Measurements from ENCODE around the gene SYS1. TPM values are rescaled to one million over a fixed set of nuclear protein-coding genes. Genes with fewer than 3 reads are reported as not detected.

Gene SYS1
- total RNA-seq, 6 donors from 2014 or later, result 31.0 to 61.4 (median 50.7) TPM

DNA sequence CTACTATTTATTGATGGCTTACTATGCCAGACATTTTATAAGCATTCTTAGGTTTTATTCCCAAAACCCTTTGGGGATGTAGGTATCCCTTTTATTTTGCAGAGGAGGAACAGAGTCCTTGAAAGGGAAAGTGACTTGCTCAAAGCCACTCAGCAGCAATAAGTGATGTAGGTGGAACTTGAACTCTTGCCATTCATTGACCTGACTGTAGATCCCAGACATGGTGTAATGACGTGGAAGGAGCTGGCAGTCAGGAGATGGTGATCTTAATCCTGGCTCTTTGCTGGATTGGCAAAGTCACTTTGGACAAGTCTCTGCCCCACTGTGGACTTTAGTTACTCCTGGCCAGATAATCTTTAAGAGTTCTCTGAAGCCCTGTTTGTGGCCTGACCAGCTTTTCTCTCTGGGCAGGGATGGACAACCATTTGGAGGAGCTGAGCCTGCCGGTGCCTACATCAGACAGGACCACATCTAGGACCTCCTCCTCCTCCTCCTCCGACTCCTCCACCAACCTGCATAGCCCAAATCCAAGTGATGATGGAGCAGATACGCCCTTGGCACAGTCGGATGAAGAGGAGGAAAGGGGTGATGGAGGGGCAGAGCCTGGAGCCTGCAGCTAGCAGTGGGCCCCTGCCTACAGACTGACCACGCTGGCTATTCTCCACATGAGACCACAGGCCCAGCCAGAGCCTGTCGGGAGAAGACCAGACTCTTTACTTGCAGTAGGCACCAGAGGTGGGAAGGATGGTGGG lies 46.7 kb downstream of the SYS1 start:
- Histone ChIP-seq H3K27me3 (no peaks in the 10 kb centered on the region), H3K27ac (no peak overlapping the region), H3K36me3 (peaks cover 0 to 39% (median 14%) of the 10 kb centered on the region in 4 donors), H3K4me3 (no peak overlapping the region), H3K4me1 (peaks cover 13 to 18% (median 15%) of the 10 kb centered on the region in 4 donors), H3K9me3 (no peaks in the 10 kb centered on the region)
- ATAC-seq (ENCODE audit: low FRiP score in 2 of 2) (no peak), DNase-seq (no peak)
- WGBS, 2 donors, result 90 to 92% methylated on average over 7 of the region's 7 CpGs
- TF ChIP-seq POLR2AphosphoS5 (IDR thresholded peaks at IDR 0.05), result no peak
- no peak for TF ChIP-seq EP300 (IDR thresholded peaks at IDR 0.05)
- TF ChIP-seq, protein P1, sequence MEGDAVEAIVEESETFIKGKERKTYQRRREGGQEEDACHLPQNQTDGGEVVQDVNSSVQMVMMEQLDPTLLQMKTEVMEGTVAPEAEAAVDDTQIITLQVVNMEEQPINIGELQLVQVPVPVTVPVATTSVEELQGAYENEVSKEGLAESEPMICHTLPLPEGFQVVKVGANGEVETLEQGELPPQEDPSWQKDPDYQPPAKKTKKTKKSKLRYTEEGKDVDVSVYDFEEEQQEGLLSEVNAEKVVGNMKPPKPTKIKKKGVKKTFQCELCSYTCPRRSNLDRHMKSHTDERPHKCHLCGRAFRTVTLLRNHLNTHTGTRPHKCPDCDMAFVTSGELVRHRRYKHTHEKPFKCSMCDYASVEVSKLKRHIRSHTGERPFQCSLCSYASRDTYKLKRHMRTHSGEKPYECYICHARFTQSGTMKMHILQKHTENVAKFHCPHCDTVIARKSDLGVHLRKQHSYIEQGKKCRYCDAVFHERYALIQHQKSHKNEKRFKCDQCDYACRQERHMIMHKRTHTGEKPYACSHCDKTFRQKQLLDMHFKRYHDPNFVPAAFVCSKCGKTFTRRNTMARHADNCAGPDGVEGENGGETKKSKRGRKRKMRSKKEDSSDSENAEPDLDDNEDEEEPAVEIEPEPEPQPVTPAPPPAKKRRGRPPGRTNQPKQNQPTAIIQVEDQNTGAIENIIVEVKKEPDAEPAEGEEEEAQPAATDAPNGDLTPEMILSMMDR (IDR thresholded peaks at IDR 0.05), result no peak
- TF ChIP-seq POLR2A (IDR thresholded peaks at IDR 0.05), result no peak

DNA sequence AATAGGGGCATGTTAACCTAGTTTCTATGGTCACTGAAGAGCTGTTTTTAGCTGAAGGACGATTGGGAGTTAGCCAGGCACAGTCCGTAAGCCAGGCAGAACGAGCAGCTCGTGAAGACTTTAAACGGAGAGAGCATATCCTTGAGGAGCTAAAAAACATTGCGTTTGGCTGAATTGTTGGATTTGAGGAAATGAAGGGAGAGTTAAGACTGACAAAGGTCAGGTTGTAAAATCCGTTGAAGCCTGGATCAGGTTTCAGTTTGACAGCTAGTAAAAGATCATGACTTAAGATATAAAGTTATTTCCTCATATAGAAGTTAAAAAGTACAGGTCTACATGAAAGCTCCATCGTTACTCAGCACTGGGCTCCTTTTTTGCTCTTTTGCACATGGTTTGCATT lies 47.9 kb downstream of the SYS1 start:
- Histone ChIP-seq H3K27ac (no peak overlapping the region), H3K4me3 (no peak overlapping the region), H3K9me3 (no peaks in the 10 kb centered on the region), H3K4me1 (peaks cover 15 to 18% (median 17%) of the 10 kb centered on the region in 4 donors), H3K27me3 (no peaks in the 10 kb centered on the region), H3K36me3 (peaks cover 0 to 39% (median 14%) of the 10 kb centered on the region in 4 donors)
- TF ChIP-seq POLR2AphosphoS5 (IDR thresholded peaks at IDR 0.05), result no peak
- TF ChIP-seq EP300 (IDR thresholded peaks at IDR 0.05), result no peak
- TF ChIP-seq POLR2A (IDR thresholded peaks at IDR 0.05), result no peak
- TF ChIP-seq, protein P1 (IDR thresholded peaks at IDR 0.05), result no peak
- DNase-seq (no peak), ATAC-seq (ENCODE audit: low FRiP score in 2 of 2) (no peak)
- 78 to 88% methylated on average over 8 of the region's 8 CpGs for WGBS, 2 donors

DNA sequence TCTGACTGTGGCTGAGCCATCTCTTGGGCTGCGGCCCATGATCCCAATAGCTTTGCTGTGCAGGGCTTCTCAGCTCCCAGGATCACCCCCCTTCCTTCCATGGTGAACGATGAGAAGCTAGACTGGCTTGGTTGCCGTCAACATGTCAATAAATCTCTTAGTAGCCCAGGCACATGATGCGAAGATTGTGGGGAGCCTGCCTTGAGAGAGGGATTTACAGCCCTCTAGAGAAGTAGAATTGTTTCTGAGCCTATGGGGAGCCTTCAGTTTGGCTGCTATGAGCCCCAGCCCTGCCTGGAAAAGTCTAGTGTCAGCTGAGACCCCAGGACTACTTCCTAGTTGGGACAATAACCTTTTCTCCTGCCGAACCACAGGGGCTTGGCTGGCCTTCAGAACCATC lies 49.7 kb downstream of the SYS1 start:
- H3K4me1 ChIP-seq, result peaks cover 20 to 30% (median 24%) of the 10 kb centered on the region in 4 donors
- ATAC-seq (ENCODE audit: low FRiP score in 2 of 2), result no peak
- no peak for DNase-seq
- H3K27ac ChIP-seq, result no peak overlapping the region
- WGBS, 2 donors, result 79 to 83% methylated on average over 5 of the region's 5 CpGs
- H3K4me3 ChIP-seq, result no peak overlapping the region
- TF ChIP-seq POLR2A (IDR thresholded peaks at IDR 0.05), result no peak
- TF ChIP-seq EP300 (IDR thresholded peaks at IDR 0.05), result no peak
- TF ChIP-seq, protein P1 (IDR thresholded peaks at IDR 0.05), result no peak
- no peak for TF ChIP-seq POLR2AphosphoS5 (IDR thresholded peaks at IDR 0.05)
- peaks cover 0 to 39% (median 14%) of the 10 kb centered on the region in 4 donors for H3K36me3 ChIP-seq
- no peaks in the 10 kb centered on the region for H3K9me3 ChIP-seq
- no peaks in the 10 kb centered on the region for H3K27me3 ChIP-seq

DNA sequence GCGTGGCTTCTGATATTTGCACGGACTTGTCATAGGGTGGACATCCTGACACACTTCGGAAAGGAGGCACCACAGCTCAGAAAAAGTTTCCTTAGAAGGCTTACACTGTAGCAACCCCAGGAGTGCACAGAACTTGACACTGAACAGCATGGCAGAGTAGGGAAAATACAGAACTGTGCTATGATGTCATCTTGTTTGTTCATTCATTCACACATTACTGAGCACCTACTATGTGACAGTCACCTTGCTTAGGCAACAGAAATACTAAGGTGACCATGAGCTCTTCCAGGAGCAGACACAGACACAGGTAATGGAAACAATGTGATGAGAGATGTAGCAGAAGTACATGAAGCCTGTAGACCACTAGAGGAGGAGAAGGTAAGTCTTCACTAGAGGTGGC lies 50.5 kb downstream of the SYS1 start:
- TF ChIP-seq POLR2A (IDR thresholded peaks at IDR 0.05) (no peak), POLR2AphosphoS5 (IDR thresholded peaks at IDR 0.05) (no peak), EP300 (IDR thresholded peaks at IDR 0.05) (no peak)
- TF ChIP-seq, protein P1 (IDR thresholded peaks at IDR 0.05), result no peak

More for the DNA sequence above, 50.5 kb downstream of the SYS1 start:
- Histone ChIP-seq H3K36me3 (peaks cover 0 to 38% (median 14%) of the 10 kb centered on the region in 4 donors), H3K27ac (no peak overlapping the region), H3K4me3 (no peak overlapping the region), H3K4me1 (peaks cover 15 to 24% (median 19%) of the 10 kb centered on the region in 4 donors), H3K27me3 (no peaks in the 10 kb centered on the region), H3K9me3 (no peaks in the 10 kb centered on the region)
- ATAC-seq (ENCODE audit: low FRiP score in 2 of 2) (no peak), DNase-seq (no peak)
- WGBS, 2 donors, result 72 to 87% methylated on average over 3 of the region's 3 CpGs
